Activated CD8-positive, alpha-beta memory T cell treated with anti-CD3 and anti-CD28 coated beads, Interleukin-2, amount 50 U/mL, for 24 hours (primary cell): ENCODE data around the gene BTN1A1.
"Not testable (repeated sequence)": the region's sequence is repeated elsewhere in the genome, so short reads cannot be mapped to it uniquely, and the experiment has no call there.

ENCODE experiments used
- DNase-seq: peaks from one replicate; pipeline ENCODE4 v3.0.0-alpha.2; 2020; ENCODE audit errors: extremely low read depth

Gene BTN1A1, protein sequence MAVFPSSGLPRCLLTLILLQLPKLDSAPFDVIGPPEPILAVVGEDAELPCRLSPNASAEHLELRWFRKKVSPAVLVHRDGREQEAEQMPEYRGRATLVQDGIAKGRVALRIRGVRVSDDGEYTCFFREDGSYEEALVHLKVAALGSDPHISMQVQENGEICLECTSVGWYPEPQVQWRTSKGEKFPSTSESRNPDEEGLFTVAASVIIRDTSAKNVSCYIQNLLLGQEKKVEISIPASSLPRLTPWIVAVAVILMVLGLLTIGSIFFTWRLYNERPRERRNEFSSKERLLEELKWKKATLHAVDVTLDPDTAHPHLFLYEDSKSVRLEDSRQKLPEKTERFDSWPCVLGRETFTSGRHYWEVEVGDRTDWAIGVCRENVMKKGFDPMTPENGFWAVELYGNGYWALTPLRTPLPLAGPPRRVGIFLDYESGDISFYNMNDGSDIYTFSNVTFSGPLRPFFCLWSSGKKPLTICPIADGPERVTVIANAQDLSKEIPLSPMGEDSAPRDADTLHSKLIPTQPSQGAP

DNA sequence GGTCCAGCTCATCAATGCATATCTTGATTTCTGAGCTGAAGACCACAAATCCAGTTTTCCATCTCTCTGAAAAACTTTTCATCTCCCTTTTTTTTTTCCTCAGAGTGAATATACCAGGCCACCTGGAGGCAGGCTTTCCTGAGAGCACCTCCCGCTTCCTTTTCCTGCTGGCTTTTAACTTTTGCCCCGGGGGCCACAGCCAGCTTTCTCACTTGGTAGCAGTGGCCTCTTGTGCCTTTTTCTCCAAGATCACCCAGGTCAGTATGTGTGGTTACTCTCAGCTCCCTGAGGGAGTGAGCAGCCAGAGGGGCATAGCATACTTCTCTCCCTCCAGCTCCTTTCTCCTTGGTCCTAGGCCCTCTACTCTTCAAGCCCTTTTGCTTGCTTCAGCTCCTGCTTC is at the start of gene BTN1A1:
TSS of gene BTN1A1 (plus strand) at position 202 of the 400 bp plus-strand sequence. CDS start 984 bp downstream, outside the sequence.
- DNase-seq, result no peak

DNA sequence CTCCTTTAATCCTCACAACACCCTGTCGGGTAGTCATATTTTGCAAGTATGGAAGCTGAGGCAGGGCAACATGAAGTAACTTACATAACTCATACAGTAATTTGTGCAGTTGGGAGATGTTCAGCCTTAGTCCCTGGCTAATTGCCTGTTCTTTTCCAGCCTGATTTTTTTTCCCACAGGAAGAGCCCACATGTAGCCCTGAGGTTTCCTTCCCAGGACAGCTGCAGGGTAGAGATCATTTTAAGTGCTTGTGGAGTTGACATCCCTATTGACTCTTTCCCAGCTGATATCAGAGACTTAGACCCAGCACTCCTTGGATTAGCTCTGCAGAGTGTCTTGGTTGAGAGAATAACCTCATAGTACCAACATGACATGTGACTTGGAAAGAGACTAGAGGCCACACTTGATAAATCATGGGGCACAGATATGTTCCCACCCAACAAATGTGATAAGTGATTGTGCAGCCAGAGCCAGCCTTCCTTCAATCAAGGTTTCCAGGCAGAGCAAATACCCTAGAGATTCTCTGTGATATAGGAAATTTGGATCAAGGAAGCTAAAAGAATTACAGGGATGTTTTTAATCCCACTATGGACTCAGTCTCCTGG is 47.4 kb upstream of the BTN1A1 start:
- no peak for DNase-seq

DNA sequence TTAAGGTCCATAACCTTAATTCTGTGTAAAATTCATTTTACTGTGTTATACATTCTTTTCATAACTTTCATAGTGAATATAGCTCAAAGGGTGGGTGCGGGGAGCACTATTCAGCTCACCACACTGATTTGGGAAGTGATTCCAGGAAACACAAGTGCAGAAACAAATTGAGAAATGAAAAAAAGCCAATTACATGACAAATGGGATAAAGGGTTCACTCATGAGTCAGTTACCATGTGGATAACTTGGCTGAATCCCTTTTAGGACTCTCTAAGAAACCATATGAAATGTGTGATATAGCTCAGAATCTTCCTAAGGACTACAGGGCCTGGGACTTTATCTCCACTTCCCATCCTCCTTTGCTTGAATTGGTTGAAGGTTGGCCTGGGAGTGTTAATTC is 45.5 kb upstream of the BTN1A1 start:
- no peak for DNase-seq

GRCh38 chr6:26455357-26455970 is 44.6 kb upstream of the BTN1A1 start:
- DNase-seq, result no peak

GRCh38 chr6:26457264-26457805 is 42.8 kb upstream of the BTN1A1 start:
- no peak for DNase-seq

GRCh38 chr6:26457806-26458688 is 42.1 kb upstream of the BTN1A1 start, which contains the start of gene BTN2A1:
BTN2A1 (plus strand) TSS chr6:26457955; CDS start chr6:26458637, 682 bp downstream.
- DNase-seq, result no peak

DNA sequence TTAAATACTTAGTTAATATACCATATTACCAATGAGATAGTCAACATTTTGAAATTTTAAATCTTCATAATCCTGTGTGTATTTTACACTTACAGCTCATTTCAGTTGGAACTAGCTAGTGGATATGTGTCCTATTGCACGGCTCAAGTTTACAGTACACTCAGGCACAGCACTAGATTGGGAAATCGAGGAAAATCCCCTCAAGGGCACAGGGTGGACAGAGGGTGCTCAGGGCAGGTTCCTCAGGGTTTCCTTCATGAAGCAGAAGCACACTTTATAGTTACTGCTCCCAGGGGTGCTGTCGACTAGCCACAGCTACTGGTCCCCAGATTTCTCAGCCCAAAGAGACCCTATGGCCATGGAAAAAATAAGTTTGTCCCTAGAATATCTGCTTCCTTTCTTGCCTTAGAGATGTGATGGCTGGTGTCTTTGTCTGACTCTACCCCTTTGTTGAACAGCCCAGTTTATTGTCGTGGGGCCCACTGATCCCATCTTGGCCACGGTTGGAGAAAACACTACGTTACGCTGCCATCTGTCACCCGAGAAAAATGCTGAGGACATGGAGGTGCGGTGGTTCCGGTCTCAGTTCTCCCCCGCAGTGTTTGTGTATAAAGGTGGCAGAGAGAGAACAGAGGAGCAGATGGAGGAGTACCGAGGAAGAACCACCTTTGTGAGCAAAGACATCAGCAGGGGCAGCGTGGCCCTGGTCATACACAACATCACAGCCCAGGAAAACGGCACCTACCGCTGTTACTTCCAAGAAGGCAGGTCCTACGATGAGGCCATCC is 40.9 kb upstream of the BTN1A1 start:
- DNase-seq, result no peak

DNA sequence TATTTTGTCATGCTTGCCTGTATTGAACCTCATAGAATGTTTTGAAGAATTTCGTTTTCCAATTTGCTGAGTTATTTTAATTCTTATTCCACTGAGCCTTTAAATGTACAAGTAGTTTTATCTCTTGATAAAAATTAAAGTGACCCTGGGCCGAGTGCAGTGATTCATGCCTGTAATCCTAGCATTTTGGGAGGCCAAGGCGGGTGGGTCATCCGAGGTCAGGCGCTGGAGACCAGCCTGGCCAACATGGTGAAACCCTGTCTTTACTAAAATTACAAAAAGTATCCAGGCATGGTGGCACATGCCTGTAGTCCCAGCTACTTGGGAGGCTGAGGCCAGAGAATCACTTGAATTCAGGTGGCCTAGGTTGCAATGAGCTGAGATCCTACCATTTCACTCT is 38.8 kb upstream of the BTN1A1 start:
- not testable (repeated sequence) for DNase-seq

DNA sequence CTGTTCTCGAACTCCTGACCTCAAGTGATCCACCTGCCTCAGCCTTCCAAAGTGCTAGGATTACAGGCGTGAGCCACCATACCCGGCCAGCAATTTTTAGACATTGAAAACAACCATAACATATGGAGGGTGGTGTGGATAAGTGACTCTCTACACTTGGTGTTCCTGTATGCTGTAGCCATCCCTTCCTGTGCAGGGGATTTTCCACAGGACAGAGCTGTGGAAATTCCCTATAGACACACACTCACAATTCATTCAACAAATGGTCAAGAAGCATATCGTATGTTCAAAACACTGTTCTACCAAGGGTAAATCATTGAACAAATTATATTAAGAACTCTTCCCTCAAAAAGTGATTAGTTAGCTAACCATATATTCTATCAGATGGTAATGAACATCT is 36.1 kb upstream of the BTN1A1 start:
- DNase-seq, result no peak

DNA sequence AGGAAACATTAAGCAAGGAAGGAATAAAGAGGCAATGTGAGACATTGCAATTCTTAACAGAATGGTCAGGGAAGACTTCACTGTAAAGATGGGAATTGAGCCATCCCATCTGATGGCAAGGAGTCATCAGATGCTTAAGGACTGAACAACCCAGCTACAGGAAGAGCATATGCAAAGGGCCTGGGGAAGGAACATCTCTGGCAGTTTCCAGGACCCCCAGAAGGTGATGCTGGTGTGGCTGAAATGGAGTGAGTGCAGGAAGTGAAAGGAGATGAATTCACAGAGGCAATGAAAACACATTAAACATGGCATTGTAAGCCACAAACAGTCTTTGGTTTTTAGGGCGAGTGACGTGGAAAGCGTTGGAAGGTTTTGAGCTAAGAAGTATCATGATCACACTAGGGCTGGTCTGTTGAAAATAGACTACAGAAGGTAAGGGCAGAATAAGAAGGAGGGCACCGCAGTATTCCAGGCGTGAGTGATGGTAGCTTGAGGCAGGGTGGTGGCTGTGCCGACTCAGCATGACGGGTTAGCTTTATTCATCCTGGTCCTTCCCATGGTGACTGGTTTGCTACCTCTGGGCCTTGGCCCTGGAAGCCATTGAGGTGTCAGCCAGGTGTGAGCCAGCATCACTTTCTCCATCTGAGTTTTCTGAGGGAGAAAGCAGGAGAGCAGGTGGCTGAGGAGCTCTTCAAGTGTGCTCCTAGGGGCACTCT is 35.5 kb upstream of the BTN1A1 start:
- DNase-seq, result no peak

GRCh38 chr6:26465776-26466175 is 34.3 kb upstream of the BTN1A1 start:
- DNase-seq, result no peak

GRCh38 chr6:26468829-26469228 is 31.3 kb upstream of the BTN1A1 start:
- no peak for DNase-seq

- no peak for DNase-seq
These were observed 29.5 kb upstream of the BTN1A1 start for GRCh38 chr6:26470643-26471042.

- DNase-seq, result no peak
These were observed 28.1 kb upstream of the BTN1A1 start for GRCh38 chr6:26471970-26472369.

- DNase-seq, result no peak
These were observed 27.4 kb upstream of the BTN1A1 start for GRCh38 chr6:26472549-26473290.

DNA sequence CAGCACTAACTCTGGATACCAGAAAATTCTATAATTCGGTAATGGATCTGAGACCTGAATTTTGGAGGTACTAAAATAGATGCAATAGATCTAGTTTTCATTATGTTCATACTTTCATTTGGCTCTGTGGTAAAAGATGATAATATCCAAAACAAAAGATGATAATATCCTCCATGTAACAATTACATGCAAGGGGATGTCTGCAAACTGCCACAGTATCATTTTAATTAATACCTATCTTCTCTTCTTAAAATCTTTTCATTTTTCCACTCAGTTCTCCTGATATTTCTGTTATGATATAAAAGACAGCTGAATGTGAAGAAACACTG is 26.7 kb upstream of the BTN1A1 start:
- no peak for DNase-seq

DNA sequence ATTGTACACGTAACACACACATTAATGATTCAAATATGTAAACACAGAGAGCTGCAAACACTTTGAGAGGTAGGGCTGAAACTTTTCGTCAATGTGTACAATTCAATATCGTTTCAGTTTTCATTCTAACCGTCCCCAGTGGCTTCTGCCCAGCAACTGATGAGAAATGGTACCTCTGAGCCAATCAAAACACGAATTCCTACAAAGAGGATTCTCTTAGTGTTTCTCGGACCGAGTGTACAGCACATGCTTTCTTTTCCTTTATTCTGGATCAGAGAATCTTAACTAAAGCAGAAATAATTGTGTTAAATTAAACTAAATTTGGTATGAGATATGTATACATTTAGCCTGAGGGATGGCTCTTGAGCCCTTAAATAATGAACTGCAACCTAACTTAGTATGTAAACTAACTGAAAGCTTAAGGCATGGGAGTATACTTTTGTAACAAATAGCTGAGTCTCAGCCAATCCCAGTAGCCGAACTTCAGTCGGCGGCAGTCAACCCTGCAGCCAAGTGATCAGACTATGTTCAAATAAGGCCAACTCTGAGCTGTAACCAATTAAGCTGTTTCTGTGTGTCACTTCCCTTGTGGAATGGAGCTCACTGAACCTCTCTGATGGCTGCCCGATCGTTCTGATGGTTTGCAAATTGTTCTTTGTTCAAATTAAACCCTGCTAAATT is 26.2 kb upstream of the BTN1A1 start:
- peak; percentile 58 for DNase-seq

DNA sequence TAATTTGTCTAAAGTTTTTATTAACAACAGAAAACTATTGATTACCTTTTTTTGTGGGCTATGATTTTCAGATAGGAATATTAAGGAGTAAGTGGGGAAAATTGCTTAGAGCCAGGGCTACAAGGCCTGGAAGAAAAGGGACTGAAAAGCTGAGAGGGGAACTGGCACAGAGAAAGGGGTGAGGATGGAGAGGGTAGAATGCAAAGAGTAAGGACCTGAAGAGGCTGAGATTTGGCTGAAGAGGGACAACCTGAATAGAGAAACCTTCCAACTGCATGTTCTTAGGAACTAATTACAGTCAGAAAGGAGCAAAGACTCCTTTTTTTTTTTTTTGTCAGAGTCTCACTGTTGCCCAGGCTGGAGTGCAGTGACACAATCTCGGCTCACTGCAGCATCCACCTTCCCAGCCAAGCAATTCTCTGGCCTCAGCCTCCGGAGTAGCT is 25.6 kb upstream of the BTN1A1 start:
- no peak for DNase-seq
